Fibroblast of lung (primary cell): ENCODE measurements around the gene DUSP28.

ENCODE experiments used
- CTCF ChIP-seq, 2 donors: IDR thresholded peaks in 1 of 2; conservative IDR thresholded peaks in 1 of 2; 1 replicate in 1 of 2; 2 replicates in 1 of 2; pipeline ENCODE4 v1.5.1; 2011 to 2012; ENCODE audit warnings: low read length in 2 of 2, control low read depth in 1 of 2, inconsistent platforms in 1 of 2, low read depth in 1 of 2, mild to moderate bottlenecking in 1 of 2
- EZH2 ChIP-seq: IDR thresholded peaks from 2 replicates; pipeline ENCODE4 v1.5.1; 2012; ENCODE audit warnings: low read length, control low read depth, mild to moderate bottlenecking; ENCODE audit errors: missing control alignments

- TF ChIP-seq CTCF (conservative IDR thresholded peaks at IDR 0.05 in 1 of 2, IDR thresholded peaks at IDR 0.05 in 1 of 2; ENCODE audit: low read depth in 1 of 2, low read length in 2 of 2) (no peak), EZH2 (no peak)
Measured at GRCh38 chr2:240568678-240569522, 8.7 kb downstream of the DUSP28 start.
